GM13977 (cell line): ENCODE results near the gene SMC4.

ENCODE experiments used
- DNase-seq: peaks from one replicate; pipeline ENCODE4 v3.0.0; 2012; ENCODE audit warnings: low spot score
- in situ Hi-C: fragments of 300-500 bp; cut with MboI; formaldehyde crosslinking; loops from one replicate; pipeline ENCODE4 v1.12.0; 2022; ENCODE audit warnings: low sequenced_read_pairs, low pct_unique_long_range_greater_than_20kb, mixed read lengths, inconsistent platforms; ENCODE audit not compliant: unreplicated experiment
- TF ChIP-seq, protein P1 (sequence below): IDR thresholded peaks from 2 replicates; pipeline ENCODE4 v1.5.1; 2012; ENCODE audit warnings: mild to moderate bottlenecking, control low read depth; ENCODE audit not compliant: insufficient read depth; ENCODE audit errors: extremely low read depth, missing control alignments

The SMC4 gene

DNA sequence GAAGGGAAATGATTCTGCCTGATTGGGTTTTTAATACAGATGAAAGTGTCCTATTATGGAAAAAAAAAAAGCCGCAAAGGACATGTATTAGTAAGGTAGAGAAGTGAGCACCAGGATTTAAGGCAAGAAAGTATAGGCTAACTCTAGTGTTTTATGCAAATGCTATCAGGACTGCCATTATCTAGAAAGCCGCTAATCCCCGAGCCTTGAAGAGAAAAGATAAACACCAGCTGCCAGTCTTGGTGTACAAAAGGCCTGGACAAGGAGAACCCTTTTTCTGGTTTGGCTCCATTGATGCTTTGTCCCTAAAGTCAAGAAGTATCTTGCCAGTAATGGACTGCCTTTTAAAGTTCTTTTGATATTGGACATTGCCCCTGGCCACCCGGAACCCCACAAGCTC lies 58.7 kb downstream of the SMC4 start:
- no peak for DNase-seq
- in situ Hi-C loops, result no loop called here
- TF ChIP-seq, protein P1, sequence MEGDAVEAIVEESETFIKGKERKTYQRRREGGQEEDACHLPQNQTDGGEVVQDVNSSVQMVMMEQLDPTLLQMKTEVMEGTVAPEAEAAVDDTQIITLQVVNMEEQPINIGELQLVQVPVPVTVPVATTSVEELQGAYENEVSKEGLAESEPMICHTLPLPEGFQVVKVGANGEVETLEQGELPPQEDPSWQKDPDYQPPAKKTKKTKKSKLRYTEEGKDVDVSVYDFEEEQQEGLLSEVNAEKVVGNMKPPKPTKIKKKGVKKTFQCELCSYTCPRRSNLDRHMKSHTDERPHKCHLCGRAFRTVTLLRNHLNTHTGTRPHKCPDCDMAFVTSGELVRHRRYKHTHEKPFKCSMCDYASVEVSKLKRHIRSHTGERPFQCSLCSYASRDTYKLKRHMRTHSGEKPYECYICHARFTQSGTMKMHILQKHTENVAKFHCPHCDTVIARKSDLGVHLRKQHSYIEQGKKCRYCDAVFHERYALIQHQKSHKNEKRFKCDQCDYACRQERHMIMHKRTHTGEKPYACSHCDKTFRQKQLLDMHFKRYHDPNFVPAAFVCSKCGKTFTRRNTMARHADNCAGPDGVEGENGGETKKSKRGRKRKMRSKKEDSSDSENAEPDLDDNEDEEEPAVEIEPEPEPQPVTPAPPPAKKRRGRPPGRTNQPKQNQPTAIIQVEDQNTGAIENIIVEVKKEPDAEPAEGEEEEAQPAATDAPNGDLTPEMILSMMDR, result no peak

DNA sequence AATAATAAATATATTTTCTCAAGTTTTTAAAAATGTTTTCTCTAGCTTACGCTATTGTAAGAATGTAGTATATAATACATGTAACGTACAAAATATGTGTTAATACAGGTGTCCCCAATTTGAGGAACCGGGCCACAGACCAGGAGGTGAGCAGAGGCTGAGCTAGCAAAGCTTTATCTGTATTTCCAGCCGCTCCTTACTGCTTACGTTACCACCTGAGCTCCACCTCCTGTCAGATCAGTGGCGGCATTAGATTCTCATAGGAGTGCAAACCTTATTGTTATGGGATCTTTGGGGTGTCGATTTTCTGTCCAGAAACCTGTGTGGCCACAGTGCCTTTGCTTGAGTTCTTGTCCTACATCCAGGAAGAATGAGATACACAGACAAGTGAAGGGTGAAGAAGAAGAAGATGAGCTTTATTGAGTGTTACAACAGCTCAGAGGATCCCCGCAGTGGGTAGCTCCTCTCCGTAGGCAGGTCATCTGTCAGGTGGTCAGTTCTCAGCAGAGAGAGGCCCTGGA lies 60.1 kb downstream of the SMC4 start:
- in situ Hi-C loops, result no loop called here
- no peak for DNase-seq
- TF ChIP-seq, protein P1, result no peak

DNA sequence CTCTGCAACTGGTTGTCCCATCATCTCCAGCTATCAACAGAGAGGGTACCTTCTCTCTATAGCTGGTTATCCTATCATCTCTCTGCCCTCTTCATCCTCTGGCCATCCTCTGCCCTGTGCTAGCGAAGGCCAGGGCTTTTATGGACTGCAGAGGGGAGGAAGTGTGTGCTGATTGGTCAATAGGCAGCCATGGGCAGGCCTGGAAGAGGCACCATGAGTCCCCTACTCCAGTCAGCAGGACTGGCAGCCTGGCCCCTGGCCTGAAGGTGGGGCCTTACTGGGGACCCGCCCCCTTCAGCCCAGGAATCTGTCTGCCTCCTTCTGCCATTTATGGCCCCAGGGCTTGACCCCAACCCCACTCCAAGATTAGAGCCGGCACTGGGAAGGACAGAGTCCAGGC lies 60.6 kb downstream of the SMC4 start:
- in situ Hi-C loops, result no loop called here
- TF ChIP-seq, protein P1, result no peak
- DNase-seq, result no peak

DNA sequence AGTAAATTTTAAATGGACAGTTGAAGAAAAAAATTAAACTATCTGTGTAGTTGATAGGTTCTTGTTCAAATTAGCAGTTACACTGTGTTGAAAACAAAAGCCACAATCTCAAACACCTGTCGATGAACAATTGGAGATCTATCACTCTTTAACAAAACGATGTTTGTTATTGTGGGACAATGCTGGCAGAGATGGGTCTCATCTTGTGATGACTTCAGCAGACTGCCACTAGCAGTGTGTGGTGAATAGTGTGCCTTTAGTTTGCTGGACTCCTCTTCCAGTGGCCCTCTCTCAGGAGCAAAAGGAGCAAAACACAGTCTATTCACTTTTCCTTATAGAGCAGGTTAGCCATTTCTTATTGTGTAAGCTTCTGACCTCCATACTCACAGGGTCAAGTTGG lies 64.9 kb downstream of the SMC4 start:
- DNase-seq, result no peak
- TF ChIP-seq, protein P1, result no peak
- in situ Hi-C loops, result no loop called here

DNA sequence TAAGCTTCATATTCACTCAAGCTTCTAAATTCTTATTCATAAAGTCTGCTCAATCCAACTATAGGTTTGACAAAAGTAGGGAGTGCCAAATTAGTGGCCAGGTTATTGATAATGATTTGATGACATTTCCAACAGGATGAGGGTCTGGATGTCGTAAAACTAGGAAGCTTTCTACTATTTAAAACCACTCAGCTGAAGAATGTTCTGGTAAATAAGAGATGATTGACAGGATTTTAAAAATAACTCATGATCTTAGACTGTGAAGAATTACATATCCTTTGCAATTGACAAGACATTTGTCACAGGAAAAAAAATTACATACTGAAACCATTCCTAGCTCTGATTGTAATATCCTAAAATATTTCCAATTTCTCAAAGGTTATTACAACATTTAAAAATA lies 65.5 kb downstream of the SMC4 start:
- TF ChIP-seq, protein P1, result no peak
- DNase-seq, result no peak
- in situ Hi-C loops, result no loop called here

DNA sequence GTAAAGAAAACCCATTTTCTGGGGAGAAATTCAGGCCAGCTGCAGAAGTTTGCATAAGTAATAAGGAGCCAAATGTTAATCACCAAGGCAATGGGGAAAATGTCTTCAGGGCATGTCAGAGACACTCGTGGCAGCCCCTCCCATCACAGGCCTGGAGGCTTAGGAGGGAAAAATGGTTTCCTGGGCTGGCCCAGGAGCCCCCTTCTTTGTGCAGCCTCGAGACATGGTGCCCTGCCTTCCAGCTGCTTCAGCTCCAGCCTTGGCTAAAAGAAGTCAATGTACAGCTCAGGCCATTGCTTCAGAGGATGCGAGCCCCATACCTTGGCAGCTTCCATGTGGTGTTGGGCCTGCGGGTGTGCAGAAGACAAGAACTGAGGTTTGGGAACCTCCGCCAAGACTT lies 70.7 kb downstream of the SMC4 start:
- TF ChIP-seq, protein P1, result no peak
- DNase-seq, result no peak
- in situ Hi-C loops, result no loop called here

DNA sequence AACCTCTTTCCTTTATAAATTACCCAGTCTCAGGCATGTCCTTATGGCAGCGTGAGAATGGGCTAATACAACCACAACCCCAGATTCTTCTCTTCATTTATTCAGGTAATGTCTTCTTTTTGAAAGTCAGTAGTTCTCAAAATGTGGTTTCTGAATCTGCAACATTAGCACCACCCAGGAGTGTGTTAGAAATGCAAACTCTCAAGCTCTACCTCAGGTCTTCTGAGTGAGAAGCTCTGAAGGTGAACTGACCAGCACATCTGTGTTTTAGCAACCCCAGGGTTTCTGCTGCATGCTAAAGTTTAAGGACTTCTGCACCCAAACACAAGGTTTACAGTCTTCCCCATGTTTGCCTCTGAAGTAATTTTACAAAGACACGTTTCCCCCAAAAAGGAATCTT lies 72.4 kb downstream of the SMC4 start:
- in situ Hi-C loops, result no loop called here
- no peak for DNase-seq
- TF ChIP-seq, protein P1, result no peak
